SK-N-SH (cell line): ENCODE data around the gene INPP5E. TPM values are rescaled to one million over a fixed set of nuclear protein-coding genes. Genes with fewer than 3 reads are reported as not detected.

Source experiments
- CTCF ChIA-PET: fragments of 300-600, 350-600 bp; formaldehyde crosslinking; extraction: SDS; loops from one replicate; lab custom pipeline; 2021; lab: Yijun Ruan, JAX
- POLR2A ChIA-PET: fragments of 350-600 bp; sonication (Branson Sonifier 250); formaldehyde crosslinking; extraction: SDS; loops from one replicate; lab custom pipeline; 2020; ENCODE audit warnings: antibody characterized with exemption, inconsistent platforms; lab: Yijun Ruan, JAX
- DNase-seq: peaks from one replicate; pipeline ENCODE4 v3.0.0; 2012
- H2AFZ ChIP-seq: fragments of 200-600 bp; sonication (generic); 2 replicates; pipeline ENCODE4 v1.8.1; 2016; ENCODE audit warnings: antibody characterized with exemption, mild to moderate bottlenecking, low read depth
- H3F3A ChIP-seq: fragments of 200-600 bp; sonication (generic); replicated peaks from 2 replicates; pipeline ENCODE3; 2016; ENCODE audit warnings: antibody characterized with exemption, mild to moderate bottlenecking; ENCODE audit not compliant: insufficient read depth
- H3K27ac ChIP-seq, 2 experiments: fragments of 200-500 bp in 1 of 2; fragments of 200-600 bp in 1 of 2; sonication (Bioruptor generic) in 1 of 2; sonication (generic), shearing (Covaris generic) in 1 of 2; 2 replicates each; pipeline versions ENCODE4 v1.5.1 to v1.6.1; 2014 to 2016; ENCODE audit warnings: low read depth in 2 of 2, inconsistent platforms in 1 of 2, low read length in 1 of 2, mild to moderate bottlenecking in 1 of 2, mixed read lengths in 1 of 2
- H3K27me3 ChIP-seq: fragments of 200-600 bp; sonication (generic), shearing (Covaris generic); 2 replicates; pipeline ENCODE4 v1.6.1; 2016; ENCODE audit warnings: mixed run types; ENCODE audit not compliant: insufficient read depth
- H3K36me3 ChIP-seq, 2 experiments: fragments of 200-500 bp in 1 of 2; fragments of 200-600 bp in 1 of 2; sonication (Bioruptor generic) in 1 of 2; sonication (generic) in 1 of 2; replicated peaks in 1 of 2; 2 replicates each; pipeline versions ENCODE3 to v1.5.1; 2014 to 2016; ENCODE audit warnings: low read length in 1 of 2, mild to moderate bottlenecking in 1 of 2; ENCODE audit not compliant: insufficient read depth in 2 of 2, control insufficient read depth in 1 of 2
- H3K4me1 ChIP-seq, 2 experiments: fragments of 200-500 bp in 1 of 2; fragments of 200-600 bp in 1 of 2; sonication (Bioruptor generic) in 1 of 2; sonication (generic), shearing (Covaris generic) in 1 of 2; 2 replicates each; pipeline versions ENCODE4 v1.5.1 to v1.6.1; 2014 to 2016; ENCODE audit warnings: low read depth in 1 of 2, low read length in 1 of 2, mixed run types in 1 of 2; ENCODE audit not compliant: insufficient read depth in 2 of 2, control insufficient read depth in 1 of 2
- H3K4me2 ChIP-seq: fragments of 200-600 bp; sonication (generic), shearing (Covaris generic); 2 replicates; pipeline ENCODE4 v1.6.1; 2017; ENCODE audit warnings: mixed run types
- H3K4me3 ChIP-seq, 2 experiments: fragments of 200-500 bp in 1 of 2; fragments of 200-600 bp in 1 of 2; sonication (Bioruptor generic) in 1 of 2; sonication (generic), shearing (Covaris generic) in 1 of 2; 2 replicates each; pipeline versions ENCODE4 v1.5.1 to v1.8.1; 2014 to 2016; ENCODE audit warnings: low read depth in 2 of 2, inconsistent platforms in 1 of 2, low read length in 1 of 2, mild to moderate bottlenecking in 1 of 2, mixed read lengths in 1 of 2, moderate library complexity in 1 of 2
- H3K79me2 ChIP-seq: fragments of 200-600 bp; sonication (generic); 2 replicates; pipeline ENCODE4 v1.8.1; 2017; ENCODE audit warnings: mild to moderate bottlenecking; ENCODE audit not compliant: insufficient read depth
- H3K9ac ChIP-seq: fragments of 200-600 bp; sonication (generic); 2 replicates; pipeline ENCODE4 v1.6.1; 2017; ENCODE audit warnings: mixed run types
- H3K9me2 ChIP-seq: fragments of 200-600 bp; sonication (generic); 2 replicates; pipeline ENCODE4 v1.6.1; 2017; ENCODE audit warnings: mixed run types
- H3K9me3 ChIP-seq: fragments of 200-600 bp; sonication (generic); 2 replicates; pipeline ENCODE4 v1.6.1; 2017; ENCODE audit warnings: mixed run types, mild to moderate bottlenecking, moderate library complexity
- H4K20me1 ChIP-seq: fragments of 200-600 bp; sonication (generic); 2 replicates; pipeline ENCODE4 v1.6.1; 2017; ENCODE audit warnings: mild to moderate bottlenecking, mixed run types; ENCODE audit not compliant: insufficient read depth
- ELF1 ChIP-seq: IDR thresholded peaks from 2 replicates; pipeline ENCODE4 v1.4.0; 2012
- EZH2phosphoT487 ChIP-seq: fragments of 200-600 bp; sonication (generic); IDR thresholded peaks from 2 replicates; pipeline ENCODE4 v1.6.1; 2017; ENCODE audit warnings: low read depth, mixed run types, mild to moderate bottlenecking, antibody characterized with exemption, moderate library complexity, borderline replicate concordance
- FOXJ3 ChIP-seq: sonication (generic); formaldehyde crosslinking; IDR thresholded peaks from 2 replicates; pipeline ENCODE4 v1.5.1; 2020; ENCODE audit warnings: mild to moderate bottlenecking, missing genetic modification reagents
- FOXM1 ChIP-seq: IDR thresholded peaks from 2 replicates; pipeline ENCODE4 v1.4.0; 2012; ENCODE audit warnings: low read depth, mild to moderate bottlenecking
- GABPA ChIP-seq: IDR thresholded peaks from 2 replicates; pipeline ENCODE4 v1.4.0; 2012; ENCODE audit warnings: low read depth, mild to moderate bottlenecking
- RAD21 ChIP-seq: IDR thresholded peaks from 2 replicates; pipeline ENCODE4 v1.6.1; 2012; ENCODE audit warnings: mild to moderate bottlenecking, low read length
- RCOR1 ChIP-seq: fragments of 150-350 bp; IDR thresholded peaks from 2 replicates; pipeline ENCODE4 v1.6.1; 2017; ENCODE audit warnings: antibody characterized with exemption, low read length
- SIN3A ChIP-seq: IDR thresholded peaks from 2 replicates; pipeline ENCODE4 v1.6.1; 2012; ENCODE audit warnings: low read depth, mild to moderate bottlenecking, low read length, moderate library complexity, borderline replicate concordance
- USF2 ChIP-seq: fragments of 150-350 bp; IDR thresholded peaks from 2 replicates; pipeline ENCODE4 v1.6.1; 2017; ENCODE audit warnings: antibody characterized with exemption, low read length, low read depth, borderline replicate concordance
- YY1 ChIP-seq: IDR thresholded peaks from 2 replicates; pipeline ENCODE4 v1.4.0; 2012; ENCODE audit warnings: low read depth, mild to moderate bottlenecking
- WGBS: methylation state at CpG from one replicate; pipeline ENCODE4 v1.1.6; 2017; ENCODE audit warnings: low lambda C conversion rate; 5-methylcytosine and 5-hydroxymethylcytosine counted together
- polyA plus RNA-seq, 3 experiments: library from polyadenylated mRNA; depleted of rRNA; stranded (reverse); fragments of >200 nt; gene quantifications; 2 replicates each; pipeline ENCODE4 v1.2.3, GENCODE V29; 2012
- TF ChIP-seq, protein P1 (sequence below): IDR thresholded peaks from 2 replicates; pipeline ENCODE4 v1.4.0; 2012; ENCODE audit warnings: low read depth, borderline replicate concordance
- TF ChIP-seq, protein P2 (sequence below): IDR thresholded peaks from 2 replicates; pipeline ENCODE4 v1.6.1; 2012; ENCODE audit warnings: mild to moderate bottlenecking, low read depth, low read length, moderate library complexity
- TF ChIP-seq, protein P3 (sequence below): IDR thresholded peaks from 2 replicates; pipeline ENCODE4 v1.4.0; 2012; ENCODE audit warnings: low read depth, borderline replicate concordance

The INPP5E gene
- polyA plus RNA-seq, 1 of the 3 experiments (the other 2 are of a cell fraction), result 12.8 TPM

DNA sequence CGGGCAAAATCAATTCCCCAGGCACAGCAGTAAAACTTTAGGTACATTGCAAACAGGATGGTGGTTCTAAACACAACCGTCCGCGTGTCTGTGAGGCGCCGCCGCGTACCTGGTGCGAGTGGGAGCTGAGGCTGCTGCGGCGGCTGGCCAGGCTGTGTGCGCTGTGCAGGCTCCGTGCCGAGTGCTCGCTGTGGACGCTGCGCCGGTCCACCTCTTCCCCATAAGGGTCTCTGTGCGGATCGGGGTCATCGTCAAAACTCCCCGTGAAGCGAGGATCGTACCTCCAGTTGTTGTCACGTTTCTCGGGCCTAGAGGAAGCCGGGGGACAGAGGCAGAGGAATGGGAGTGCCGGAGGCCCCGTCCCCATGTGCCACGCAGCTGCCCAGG, 26.5 kb upstream of the INPP5E start:
- Histone ChIP-seq H3K9ac (no peak overlapping the region), H3K27ac (no peak overlapping the region), H3K79me2 (peaks cover 64% of the 10 kb centered on the region), H3K9me3 (no peaks in the 10 kb centered on the region), H3K4me1 (no peaks in the 10 kb centered on the region), H4K20me1 (peaks cover 36% of the 10 kb centered on the region), H3K36me3 (peaks cover 41 to 86% of the 10 kb centered on the region in 2 experiments), H2AFZ (no peak overlapping the region), H3K27me3 (no peaks in the 10 kb centered on the region), H3K9me2 (no peaks in the 10 kb centered on the region), H3F3A (no peaks in the 10 kb centered on the region), H3K4me2 (no peak overlapping the region), H3K4me3 (no peak overlapping the region)
- CTCF ChIA-PET, result interaction anchor here (1.6 kb wide), 1 partner anchor 14 kb away, joined by 3 read pairs; no protein-coding TSS in a partner anchor
- 96% methylated on average over 24 of the region's 30 CpGs for WGBS
- TF ChIP-seq USF2 (no peak), FOXJ3 (CRISPR knock-in tag) (no peak), EZH2phosphoT487 (no peak)
- TF ChIP-seq, protein P1, sequence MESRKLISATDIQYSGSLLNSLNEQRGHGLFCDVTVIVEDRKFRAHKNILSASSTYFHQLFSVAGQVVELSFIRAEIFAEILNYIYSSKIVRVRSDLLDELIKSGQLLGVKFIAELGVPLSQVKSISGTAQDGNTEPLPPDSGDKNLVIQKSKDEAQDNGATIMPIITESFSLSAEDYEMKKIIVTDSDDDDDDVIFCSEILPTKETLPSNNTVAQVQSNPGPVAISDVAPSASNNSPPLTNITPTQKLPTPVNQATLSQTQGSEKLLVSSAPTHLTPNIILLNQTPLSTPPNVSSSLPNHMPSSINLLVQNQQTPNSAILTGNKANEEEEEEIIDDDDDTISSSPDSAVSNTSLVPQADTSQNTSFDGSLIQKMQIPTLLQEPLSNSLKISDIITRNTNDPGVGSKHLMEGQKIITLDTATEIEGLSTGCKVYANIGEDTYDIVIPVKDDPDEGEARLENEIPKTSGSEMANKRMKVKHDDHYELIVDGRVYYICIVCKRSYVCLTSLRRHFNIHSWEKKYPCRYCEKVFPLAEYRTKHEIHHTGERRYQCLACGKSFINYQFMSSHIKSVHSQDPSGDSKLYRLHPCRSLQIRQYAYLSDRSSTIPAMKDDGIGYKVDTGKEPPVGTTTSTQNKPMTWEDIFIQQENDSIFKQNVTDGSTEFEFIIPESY, result no peak
- TF ChIP-seq, protein P2, sequence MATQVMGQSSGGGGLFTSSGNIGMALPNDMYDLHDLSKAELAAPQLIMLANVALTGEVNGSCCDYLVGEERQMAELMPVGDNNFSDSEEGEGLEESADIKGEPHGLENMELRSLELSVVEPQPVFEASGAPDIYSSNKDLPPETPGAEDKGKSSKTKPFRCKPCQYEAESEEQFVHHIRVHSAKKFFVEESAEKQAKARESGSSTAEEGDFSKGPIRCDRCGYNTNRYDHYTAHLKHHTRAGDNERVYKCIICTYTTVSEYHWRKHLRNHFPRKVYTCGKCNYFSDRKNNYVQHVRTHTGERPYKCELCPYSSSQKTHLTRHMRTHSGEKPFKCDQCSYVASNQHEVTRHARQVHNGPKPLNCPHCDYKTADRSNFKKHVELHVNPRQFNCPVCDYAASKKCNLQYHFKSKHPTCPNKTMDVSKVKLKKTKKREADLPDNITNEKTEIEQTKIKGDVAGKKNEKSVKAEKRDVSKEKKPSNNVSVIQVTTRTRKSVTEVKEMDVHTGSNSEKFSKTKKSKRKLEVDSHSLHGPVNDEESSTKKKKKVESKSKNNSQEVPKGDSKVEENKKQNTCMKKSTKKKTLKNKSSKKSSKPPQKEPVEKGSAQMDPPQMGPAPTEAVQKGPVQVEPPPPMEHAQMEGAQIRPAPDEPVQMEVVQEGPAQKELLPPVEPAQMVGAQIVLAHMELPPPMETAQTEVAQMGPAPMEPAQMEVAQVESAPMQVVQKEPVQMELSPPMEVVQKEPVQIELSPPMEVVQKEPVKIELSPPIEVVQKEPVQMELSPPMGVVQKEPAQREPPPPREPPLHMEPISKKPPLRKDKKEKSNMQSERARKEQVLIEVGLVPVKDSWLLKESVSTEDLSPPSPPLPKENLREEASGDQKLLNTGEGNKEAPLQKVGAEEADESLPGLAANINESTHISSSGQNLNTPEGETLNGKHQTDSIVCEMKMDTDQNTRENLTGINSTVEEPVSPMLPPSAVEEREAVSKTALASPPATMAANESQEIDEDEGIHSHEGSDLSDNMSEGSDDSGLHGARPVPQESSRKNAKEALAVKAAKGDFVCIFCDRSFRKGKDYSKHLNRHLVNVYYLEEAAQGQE, result no peak
- POLR2A ChIA-PET, result no interaction called here
- no peak for DNase-seq

DNA sequence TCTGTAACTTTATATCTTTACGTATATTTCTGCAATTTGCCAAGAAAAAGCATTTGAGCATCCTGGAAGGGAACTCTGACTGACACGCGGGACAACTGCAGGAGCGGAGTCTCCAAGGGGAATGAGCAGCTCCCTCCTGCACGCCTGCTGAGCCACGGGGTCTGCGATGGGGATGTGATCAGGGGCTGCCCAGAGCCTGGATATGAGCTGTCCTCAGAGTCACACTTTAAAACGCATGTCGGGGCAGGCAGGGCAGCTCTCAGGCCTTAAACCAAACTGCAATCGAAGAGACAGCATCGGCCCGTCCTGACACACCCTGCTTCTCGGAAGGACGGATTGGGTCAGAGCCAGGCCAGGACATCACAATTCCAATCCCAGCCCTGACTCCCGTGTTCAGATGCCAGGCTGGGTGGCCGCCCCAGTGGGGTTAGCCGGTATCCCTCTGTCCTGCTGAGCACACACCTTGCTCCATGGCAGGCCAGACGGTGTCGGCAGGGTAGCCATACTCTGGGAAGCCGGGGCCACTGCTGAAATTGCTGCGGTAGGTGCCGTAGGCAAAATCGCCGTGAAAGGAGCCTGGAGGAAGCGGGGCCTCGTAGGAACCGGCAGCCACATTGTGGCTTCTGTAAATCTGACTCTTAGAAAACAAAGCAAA, 26.0 kb upstream of the INPP5E start:
- no peaks in the 10 kb centered on the region for H3K9me2 ChIP-seq
- H3K9me3 ChIP-seq, result no peaks in the 10 kb centered on the region
- no peaks in the 10 kb centered on the region for H3F3A ChIP-seq
- ChIA-PET CTCF (interaction anchor here (1.6 kb wide), 1 partner anchor 15 kb away, joined by 3 read pairs; no protein-coding TSS in a partner anchor), POLR2A (no interaction called here)
- H4K20me1 ChIP-seq, result peaks cover 31% of the 10 kb centered on the region
- peaks cover 64% of the 10 kb centered on the region for H3K79me2 ChIP-seq
- H3K27ac ChIP-seq, result no peak overlapping the region
- no peak overlapping the region for H3K4me2 ChIP-seq
- DNase-seq, result no peak
- no peak overlapping the region for H2AFZ ChIP-seq
- H3K36me3 ChIP-seq, result peaks cover 45 to 87% of the 10 kb centered on the region in 2 experiments
- no peak overlapping the region for H3K4me3 ChIP-seq
- no peaks in the 10 kb centered on the region for H3K4me1 ChIP-seq
- no peaks in the 10 kb centered on the region for H3K27me3 ChIP-seq
- H3K9ac ChIP-seq, result no peak overlapping the region
- 98% methylated on average over 18 of the region's 27 CpGs for WGBS
- TF ChIP-seq, protein P3, sequence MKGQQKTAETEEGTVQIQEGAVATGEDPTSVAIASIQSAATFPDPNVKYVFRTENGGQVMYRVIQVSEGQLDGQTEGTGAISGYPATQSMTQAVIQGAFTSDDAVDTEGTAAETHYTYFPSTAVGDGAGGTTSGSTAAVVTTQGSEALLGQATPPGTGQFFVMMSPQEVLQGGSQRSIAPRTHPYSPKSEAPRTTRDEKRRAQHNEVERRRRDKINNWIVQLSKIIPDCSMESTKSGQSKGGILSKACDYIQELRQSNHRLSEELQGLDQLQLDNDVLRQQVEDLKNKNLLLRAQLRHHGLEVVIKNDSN, result no peak
- TF ChIP-seq RCOR1 (no peak), ELF1 (no peak), USF2 (no peak), YY1 (no peak), FOXM1 (no peak), GABPA (no peak), RAD21 (no peak), SIN3A (no peak)
- TF ChIP-seq, protein P2, result no peak
